ENCODE data around the gene TSNAX.

TSNAX gene

GRCh38 chr1:231518485-231519034 lies 9.9 kb upstream of the TSNAX start:
- no peak for DNase-seq (ENCODE audit: low read depth in 2 of 2)

- DNase-seq (ENCODE audit: low read depth in 2 of 2), result no peak
Observed at GRCh38 chr1:231519166-231519565, 9.3 kb upstream of the TSNAX start.

- DNase-seq (ENCODE audit: low read depth in 2 of 2), result no peak
Observed at GRCh38 chr1:231522038-231522437, 6.4 kb upstream of the TSNAX start.

GRCh38 chr1:231522931-231523642 lies 5.4 kb upstream of the TSNAX start:
- no peak for DNase-seq (ENCODE audit: low read depth in 2 of 2)

- DNase-seq (ENCODE audit: low read depth in 2 of 2), result no peak
Observed at GRCh38 chr1:231523816-231524215, 4.7 kb upstream of the TSNAX start.

DNA sequence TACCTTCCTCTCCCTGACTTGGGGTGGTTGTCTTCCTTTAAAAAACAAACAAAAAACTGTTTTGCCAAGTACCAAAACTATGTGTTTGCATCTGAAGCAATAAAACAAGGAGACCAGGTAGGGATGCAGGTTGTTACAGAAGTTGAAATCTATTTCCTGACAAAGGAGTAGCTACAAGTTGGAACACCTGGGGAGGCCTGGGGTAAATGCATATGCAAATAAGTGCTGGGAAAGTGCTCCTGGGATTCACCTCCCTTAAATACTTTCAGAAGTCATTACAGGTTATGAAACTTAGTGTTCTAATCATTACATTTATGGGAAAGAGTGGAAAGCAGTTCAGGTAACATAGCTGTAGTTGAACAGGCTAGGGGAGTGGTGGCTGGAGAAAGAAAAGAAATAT lies 1.9 kb upstream of the TSNAX start:
- no peak for DNase-seq (ENCODE audit: low read depth in 2 of 2)

DNA sequence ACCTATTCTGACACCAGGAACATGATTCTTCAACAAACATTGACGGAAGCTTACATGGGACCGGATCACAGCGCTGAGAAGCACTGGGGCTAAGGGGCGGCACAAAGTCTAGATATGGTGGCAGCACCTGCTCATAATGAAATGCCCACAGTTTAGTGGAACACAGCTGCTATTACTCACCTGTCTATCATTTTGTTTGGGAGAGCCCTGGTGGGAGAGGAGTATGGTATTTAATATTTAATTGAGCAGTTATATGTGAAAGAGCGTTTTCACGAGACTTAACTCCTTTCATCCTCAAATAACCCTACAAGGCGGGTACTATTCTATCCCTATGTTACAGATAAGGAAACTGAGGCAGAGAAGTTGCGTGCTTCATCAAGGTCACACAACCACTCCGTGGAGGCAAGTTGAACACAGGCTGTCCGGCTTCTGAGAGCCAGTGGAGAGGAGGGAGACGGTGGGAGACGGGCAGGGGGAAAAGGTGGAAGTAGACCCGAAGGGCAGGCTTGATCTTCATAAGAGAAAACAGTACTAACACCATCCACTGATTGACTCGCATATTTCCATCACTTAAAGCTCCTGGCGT lies 790 bp upstream of the TSNAX start:
- DNase-seq (ENCODE audit: low read depth in 2 of 2), result no peak

DNA sequence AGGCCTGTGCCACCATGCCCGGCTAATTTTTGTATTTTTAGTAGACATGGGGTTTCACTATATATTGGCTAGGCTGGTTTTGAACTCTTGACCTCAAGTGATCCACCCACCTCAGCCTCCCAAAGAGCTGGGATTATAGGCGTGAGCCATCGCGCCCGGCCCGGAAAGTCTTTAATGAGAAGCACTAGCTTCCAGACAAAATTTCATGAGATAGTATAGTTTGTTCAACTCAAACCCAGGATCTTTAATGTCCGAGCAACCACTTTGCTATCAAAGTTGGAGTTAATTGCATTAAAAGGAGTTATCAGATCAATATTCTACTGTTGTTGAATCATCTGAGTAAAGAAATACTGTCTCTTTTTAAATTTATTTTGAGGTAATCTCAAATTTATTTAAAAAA lies 4.8 kb downstream of the TSNAX start:
- DNase-seq (ENCODE audit: low read depth in 2 of 2), result no peak

DNA sequence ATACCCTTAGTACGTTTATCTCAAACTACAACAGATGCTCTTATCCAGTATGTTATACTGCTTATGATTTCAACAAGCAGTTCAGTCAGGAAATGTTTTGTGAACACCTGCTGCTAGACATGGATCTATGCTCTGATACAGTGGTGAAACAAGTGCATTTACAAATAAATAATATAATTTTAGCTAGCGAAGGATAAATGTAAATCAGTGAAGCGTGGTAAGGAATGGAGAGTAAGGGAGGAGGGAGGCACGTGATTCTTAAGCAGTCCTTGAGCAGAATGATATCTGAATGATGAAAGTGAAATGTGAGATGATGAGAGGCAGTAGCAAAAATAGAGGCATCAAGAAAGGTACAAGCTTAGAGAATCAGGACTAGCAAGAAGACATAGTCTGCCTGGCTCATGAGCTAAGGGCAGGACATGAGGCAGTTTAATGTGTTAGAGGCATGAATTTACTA lies 6.3 kb downstream of the TSNAX start:
- no peak for DNase-seq (ENCODE audit: low read depth in 2 of 2)

DNA sequence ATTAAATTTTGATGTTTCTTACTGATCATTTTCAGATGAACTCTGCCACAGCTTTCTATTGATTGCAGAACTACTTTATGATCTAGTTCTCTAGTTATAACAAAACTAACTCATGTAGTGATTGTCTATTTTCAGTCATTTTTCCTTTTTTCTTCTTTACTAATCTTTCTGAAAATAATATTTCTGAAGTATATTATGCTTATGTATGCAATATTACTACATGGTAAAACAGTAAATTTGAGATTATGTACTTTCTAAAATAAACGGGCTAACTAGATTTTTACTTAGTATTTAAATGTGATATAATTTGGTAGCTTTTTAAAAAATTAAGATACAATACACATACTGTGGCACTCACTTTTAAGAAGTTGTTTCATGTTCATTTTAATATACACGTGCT lies 7.6 kb downstream of the TSNAX start:
- DNase-seq (ENCODE audit: low read depth in 2 of 2), result no peak

DNA sequence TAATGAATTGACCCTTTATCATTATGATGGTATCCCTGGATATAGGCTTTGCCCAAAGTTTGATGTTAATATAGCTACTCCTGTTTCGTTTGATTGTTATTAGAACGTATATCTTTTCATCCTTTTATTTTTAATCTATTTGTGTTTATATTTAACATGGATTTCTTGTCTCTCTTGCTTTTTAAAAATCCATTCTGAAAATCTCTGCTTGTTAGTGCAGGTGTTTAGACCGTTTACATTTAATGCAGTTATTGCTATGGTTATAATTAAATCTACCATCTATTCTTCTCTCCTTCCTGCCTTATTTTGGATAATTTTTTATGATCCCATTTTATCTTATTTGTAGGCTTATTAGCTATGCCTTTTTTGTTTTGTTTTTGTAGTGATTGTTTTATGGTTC lies 12.4 kb downstream of the TSNAX start:
- DNase-seq (ENCODE audit: low read depth in 2 of 2), result no peak

GRCh38 chr1:231541842-231542241 lies 13.4 kb downstream of the TSNAX start:
- DNase-seq (ENCODE audit: low read depth in 2 of 2), result no peak

GRCh38 chr1:231544943-231545592 lies 16.6 kb downstream of the TSNAX start:
- DNase-seq (ENCODE audit: low read depth in 2 of 2), result no peak

DNA sequence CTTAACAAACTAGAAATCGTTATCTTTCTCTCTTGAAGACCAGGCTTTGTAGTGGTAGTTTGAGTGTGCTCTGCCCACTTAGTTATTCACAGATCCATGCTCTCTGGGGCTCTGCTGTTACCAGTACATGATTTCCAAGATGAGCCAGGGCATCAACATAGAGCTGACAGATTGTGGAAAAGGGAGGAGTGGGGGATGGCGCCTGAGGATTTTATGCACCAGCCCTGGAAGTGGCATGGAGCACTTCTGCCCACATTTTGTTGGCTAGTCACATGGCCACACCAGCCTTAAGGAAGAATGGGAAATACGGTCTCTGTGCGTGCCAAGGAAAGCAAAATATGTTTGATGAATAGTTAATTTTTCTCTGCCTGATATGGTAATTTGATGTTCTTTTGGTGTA lies 18.2 kb downstream of the TSNAX start:
- no peak for DNase-seq (ENCODE audit: low read depth in 2 of 2)

DNA sequence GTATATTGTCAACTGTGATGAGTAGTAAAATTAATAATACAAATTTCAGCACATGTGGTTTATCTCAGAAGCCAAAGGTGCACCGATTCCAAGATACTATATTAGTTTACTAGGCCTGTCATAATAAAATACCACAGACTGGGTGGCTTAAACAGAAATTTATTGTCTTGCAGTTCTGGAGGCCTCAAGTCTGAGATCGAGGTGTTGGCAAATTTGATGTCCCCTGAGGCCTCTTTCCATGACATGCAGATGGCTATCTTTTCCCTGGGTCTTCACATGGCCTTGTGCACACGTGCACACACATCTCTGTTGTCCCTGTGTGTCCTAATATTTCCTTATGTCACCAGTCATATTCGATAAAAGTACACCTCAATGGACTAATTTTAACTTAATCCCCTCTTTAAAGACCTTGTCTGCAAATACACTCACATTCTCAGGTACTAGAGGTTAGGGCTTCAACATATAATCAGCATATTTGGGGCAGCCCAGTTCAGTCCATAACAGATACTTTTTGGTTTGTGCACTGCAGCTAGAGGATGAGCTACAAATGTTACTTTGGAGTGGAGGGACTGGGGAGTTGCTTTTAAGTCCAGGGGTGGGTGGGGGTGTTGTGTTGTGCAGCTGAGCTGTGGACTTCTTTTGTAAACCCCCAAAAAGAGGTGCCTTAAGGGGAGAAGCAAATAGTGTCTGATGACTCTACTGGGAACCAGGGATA lies 21.4 kb downstream of the TSNAX start:
- DNase-seq (ENCODE audit: low read depth in 2 of 2), result no peak

DNA sequence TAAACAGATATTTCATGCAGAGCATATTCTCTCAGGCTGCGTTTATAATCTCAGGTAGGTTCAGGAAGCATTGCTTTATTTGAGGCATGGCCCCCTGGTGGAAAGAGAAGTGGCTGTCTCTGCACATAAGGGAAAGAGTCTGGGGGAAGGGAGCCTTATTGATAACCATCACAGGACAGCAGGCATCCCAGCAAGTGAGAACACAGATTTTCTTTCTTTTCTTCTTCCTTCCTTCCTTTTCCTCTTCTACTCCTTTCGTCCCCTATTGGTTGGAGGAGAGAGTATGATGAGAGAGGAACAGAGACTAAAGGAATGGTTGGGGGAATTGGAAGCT lies 21.9 kb downstream of the TSNAX start:
- DNase-seq (ENCODE audit: low read depth in 2 of 2), result no peak

DNA sequence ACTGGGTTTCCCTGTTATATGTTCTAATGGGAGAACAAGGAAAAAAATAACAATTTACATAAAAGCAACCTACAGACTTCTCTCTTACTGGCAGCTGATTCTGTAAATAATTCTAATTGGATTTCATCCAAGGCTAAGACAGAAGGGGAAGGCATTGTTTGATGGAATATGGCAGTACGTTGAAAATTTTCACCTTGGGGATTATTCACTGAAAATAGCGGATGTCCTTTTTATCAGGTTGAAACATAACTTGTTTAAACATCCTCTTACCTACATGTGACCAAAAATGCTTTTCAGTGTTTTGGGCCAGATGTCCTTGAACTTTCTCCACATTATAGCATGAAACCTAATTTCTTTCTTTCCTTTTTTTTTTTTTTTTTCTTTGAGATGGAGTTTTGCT lies 24.9 kb downstream of the TSNAX start:
- DNase-seq (ENCODE audit: low read depth in 2 of 2), result no peak

DNA sequence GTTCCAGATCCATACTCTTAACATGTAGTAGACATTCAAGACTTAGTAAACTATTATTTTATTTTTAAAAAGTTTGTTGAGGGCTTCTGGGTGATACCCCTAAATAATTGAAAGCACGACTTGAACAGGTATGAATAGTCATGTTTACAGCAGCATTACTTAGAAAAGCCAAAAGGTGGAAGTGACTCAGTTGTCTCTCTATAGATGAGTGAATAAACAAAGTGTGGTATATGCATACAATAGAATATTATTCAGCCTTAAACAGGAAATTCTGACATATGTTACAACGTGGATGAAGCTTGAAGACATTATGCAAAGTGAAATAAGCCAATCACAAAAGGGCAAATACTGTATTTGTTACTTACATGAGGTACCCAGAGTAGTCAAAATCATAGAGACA lies 26.5 kb downstream of the TSNAX start:
- DNase-seq (ENCODE audit: low read depth in 2 of 2), result no peak

DNA sequence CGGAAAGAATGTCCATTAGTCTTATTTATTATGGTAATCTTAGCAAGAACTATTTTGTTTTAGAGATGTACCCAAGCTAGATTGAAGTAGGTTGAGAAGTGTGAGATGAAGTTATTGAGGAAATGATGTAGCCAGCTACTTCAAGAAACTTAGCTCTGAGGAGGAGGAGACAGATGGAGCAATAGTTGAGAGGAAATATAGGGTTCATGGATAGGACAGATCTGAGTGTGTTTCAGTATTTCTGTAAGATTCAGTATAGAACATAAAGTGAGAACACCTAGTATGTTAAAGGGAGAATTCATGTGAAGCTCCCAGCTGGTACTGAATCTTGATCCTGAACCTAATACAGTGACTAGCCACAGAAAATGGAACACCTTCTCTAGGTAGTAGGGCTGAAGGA lies 28.9 kb downstream of the TSNAX start:
- no peak for DNase-seq (ENCODE audit: low read depth in 2 of 2)

DNA sequence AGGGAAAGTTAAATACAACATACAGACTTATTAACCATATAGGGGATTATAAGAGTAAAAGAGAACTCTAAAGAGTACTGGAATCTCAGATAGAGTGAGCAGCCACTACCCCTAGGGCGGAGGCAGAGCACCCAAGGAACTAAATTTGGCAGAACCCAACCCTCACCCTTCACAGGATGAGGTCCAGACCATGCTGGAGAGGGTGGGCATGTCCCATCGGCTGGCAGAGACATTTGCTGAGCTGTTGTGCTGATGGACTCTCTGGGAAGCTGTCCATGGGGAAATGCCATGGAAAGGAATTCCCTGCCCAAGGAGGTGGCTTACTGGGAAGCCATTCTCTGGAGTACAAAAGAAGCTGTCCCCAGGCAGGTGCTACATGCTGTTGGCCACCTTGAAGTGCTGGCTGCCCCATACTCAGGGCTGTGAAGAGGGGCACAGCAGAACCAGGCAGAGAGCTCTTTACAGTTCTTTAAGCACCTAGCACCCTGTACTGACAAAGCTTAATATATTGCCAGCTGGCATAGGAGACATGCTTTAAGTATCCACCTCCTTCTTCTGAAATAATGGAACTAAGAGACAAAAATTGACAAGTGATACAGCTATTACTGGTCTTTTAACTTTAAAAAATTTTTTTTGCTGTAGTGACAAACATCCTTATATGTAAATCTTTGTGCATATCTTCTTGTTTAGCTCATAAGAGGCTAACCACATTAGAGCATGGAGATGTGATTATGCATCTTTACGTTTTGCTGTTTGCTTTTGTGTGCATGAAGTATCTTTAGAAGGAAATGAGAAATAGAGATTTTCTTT lies 29.6 kb downstream of the TSNAX start:
- no peak for DNase-seq (ENCODE audit: low read depth in 2 of 2)

- DNase-seq (ENCODE audit: low read depth in 2 of 2), result no peak
Observed at GRCh38 chr1:231558708-231559185, 30.3 kb downstream of the TSNAX start.

All from stimulated activated CD4-positive, alpha-beta T cell treated with anti-CD3 and anti-CD28 coated beads, Interleukin-1b, Interleukin-23, amount 100 ng/mL, for 4 hours (primary cell).